ENCODE measurements around the gene DLX1. TPM values are rescaled to one million over a fixed set of nuclear protein-coding genes. Genes with fewer than 3 reads are reported as not detected.

The DLX1 gene
- total RNA-seq, 1 donor = not detected

GRCh38 chr2:172100080-172100934 lies 15.0 kb downstream of the DLX1 start:
- TF ChIP-seq, protein P1, sequence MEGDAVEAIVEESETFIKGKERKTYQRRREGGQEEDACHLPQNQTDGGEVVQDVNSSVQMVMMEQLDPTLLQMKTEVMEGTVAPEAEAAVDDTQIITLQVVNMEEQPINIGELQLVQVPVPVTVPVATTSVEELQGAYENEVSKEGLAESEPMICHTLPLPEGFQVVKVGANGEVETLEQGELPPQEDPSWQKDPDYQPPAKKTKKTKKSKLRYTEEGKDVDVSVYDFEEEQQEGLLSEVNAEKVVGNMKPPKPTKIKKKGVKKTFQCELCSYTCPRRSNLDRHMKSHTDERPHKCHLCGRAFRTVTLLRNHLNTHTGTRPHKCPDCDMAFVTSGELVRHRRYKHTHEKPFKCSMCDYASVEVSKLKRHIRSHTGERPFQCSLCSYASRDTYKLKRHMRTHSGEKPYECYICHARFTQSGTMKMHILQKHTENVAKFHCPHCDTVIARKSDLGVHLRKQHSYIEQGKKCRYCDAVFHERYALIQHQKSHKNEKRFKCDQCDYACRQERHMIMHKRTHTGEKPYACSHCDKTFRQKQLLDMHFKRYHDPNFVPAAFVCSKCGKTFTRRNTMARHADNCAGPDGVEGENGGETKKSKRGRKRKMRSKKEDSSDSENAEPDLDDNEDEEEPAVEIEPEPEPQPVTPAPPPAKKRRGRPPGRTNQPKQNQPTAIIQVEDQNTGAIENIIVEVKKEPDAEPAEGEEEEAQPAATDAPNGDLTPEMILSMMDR (IDR thresholded peaks at IDR 0.05; ENCODE audit: insufficient read depth, low read depth, low read length) = no peak
- H3K4me3 ChIP-seq (ENCODE audit: low read depth, low read length) = no peak overlapping the region
- DNase-seq (ENCODE audit: low read depth) = no peak

- TF ChIP-seq, protein P1 (IDR thresholded peaks at IDR 0.05; ENCODE audit: insufficient read depth, low read depth, low read length) = no peak
- H3K4me3 ChIP-seq (ENCODE audit: low read depth, low read length) = no peak overlapping the region
- no peak for DNase-seq (ENCODE audit: low read depth)
These were observed 15.9 kb downstream of the DLX1 start for GRCh38 chr2:172100935-172101820.

DNA sequence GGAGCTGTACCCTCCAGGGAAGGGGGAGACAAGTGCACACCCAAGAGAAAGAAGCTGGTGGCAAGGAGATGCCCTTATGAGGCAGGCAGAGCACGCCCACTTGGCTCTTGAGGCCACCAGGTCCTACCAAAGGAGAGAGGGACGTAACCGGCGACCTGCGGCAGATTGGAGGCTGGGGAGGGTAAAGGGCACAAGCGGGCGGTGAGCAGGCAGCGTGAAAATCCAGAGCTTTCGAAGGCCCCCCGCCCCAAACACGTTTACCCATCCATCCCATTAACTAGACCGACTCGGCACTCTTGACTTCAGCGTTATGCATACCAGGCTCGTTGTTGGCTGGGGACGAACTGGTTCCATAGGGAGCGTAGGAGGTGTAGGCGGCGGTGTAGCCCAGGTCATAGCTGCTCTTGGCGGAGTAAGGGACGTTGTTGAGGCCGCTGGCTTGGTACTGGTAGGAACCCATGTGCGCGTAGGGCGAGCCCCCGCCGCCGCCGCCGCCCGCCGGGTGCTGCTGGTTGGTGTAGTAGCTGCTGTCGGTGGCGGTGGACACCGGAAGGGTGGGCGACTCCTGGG lies 16.6 kb downstream of the DLX1 start:
- TF ChIP-seq, protein P1 (IDR thresholded peaks at IDR 0.05; ENCODE audit: insufficient read depth, low read depth, low read length) = no peak
- peak overlapping the region; percentile 61 for H3K4me3 ChIP-seq (ENCODE audit: low read depth, low read length)
- DNase-seq (ENCODE audit: low read depth) = no peak

DNA sequence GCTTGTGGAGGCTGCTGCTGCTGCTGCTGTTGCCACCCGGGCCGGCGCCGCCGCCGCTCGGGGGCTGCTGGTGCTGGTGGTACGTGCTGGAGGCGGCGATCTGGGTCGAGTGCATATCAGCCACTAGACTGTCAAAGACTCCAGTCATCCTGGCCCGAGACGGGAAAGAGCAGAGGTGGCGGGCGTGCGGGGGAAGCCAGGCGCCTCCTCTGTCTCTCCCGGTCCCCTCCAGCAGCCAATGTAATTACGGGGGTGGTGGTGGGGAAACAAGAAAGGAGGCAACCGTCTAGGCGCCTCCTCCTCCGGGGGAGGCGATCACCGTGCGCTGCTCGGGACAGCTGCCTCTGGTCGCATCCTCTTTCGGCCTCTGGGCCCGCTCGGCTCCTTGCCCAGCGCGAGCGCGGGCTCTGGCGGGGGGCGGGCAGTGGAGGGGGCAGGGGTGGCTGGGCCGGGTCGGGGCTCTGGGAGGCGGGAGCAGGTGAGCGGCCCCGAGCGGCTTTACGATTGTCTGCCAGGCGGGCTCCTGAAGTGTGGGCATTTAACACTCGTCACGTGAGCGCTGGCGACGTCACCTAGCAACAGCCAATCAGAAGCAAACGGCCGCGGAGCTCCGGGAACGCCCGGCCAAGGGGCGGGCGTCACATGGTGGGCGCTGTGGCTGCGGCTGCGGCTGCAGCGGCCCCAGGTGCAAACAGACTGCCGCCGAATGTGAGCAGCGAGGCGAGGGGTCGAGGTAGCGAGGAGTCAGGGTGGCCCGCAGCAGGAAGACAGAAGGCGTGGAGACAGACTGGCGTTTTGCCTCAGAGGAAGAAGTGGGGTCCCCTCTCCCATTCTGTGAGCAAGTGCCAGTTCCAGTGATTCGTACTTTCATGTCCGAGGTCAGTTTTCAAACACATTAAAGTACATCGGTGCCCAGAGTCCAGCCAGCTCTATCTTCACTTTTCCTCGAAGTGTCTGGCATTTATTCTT lies 17.4 kb downstream of the DLX1 start, which contains the start of gene DLX2:
TSS of gene DLX2 (minus strand) at position 510 of the 969 bp plus-strand sequence. CDS start at position 148, 362 bp downstream.
- peak; percentile 83 for DNase-seq (ENCODE audit: low read depth)
- peak within 1 kb of the TSS; percentile 61 for H3K4me3 ChIP-seq (ENCODE audit: low read depth, low read length)
- TF ChIP-seq, protein P1 (IDR thresholded peaks at IDR 0.05; ENCODE audit: insufficient read depth, low read depth, low read length) = no peak

DNA sequence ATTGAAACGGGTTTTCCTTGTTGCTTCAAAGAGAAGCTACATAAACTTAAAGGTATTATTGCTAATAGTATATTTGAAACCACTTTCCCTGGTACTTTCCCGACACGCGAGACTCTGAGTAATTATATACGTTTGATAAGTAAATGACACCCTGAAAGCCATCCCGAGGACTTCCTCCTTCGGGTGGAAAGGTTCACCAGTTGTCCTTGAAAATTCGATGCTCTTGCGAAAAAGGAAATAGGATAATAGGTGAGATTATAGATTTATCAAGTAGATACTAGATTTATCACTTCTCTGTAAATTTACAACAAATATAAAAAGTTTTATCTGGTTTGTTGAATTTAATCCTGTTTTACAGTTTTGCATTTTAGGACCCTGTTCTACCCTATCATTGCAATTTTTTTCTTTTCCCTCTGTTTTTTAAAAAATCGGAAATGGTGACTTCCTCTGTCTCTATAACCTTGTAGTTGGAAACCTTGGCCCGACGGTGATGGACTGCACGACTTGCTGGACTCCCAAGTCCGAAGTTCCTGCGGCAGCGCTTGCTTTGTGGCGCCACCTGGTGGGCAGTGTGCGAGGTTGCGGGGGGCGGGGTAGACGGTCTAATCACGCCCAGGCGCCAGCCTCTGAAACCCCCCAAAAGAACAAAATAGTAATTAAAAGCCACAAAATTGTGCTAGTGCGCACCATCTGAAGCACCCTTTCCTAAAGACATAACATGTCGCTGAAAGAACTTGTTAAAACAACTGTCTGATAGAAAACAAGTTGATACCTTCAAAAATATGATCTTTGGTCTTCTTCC lies 18.4 kb downstream of the DLX1 start:
- peak; percentile 87 for DNase-seq (ENCODE audit: low read depth)
- TF ChIP-seq, protein P1 (IDR thresholded peaks at IDR 0.05; ENCODE audit: insufficient read depth, low read depth, low read length) = peak; percentile 95
- H3K4me3 ChIP-seq (ENCODE audit: low read depth, low read length) = no peak overlapping the region
